ENCODE results near the gene PTPRR.

The PTPRR gene

DNA sequence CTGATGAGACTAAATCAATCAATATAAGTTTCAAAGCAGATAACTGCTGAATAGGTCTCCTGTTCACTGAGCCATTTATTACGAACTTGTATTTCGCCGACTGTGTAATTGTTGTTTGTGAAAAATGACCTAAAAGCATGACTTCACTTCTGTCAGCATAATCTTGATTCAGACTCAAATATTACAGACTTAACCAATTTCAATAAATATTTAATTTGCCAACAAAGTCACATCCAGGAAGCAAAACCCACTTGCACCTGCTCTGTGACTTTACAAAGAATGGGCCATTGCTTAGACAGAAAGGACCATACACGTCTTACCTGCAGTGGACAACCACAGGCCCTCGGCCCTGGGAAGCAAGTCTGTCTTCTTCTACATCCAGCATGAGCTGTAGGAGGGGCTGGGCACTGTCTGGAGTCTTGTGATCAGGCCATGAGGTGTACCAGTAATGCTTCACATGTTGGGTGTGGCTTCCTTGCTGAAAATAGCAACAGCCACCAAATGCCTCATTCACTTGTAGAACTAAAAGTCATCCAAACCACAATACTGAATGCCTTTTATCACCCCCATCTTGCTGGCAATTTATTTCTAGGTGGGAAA, 259.8 kb downstream of the PTPRR start (continued):
- TF ChIP-seq ARNTL (CRISPR knock-in tag; IDR thresholded peaks at IDR 0.05; ENCODE audit: borderline replicate concordance, low read depth) (no peak), OSR1 (CRISPR knock-in tag; IDR thresholded peaks at IDR 0.05) (no peak), SNAI2 (CRISPR knock-in tag; IDR thresholded peaks at IDR 0.05) (no peak), ZNF565 (CRISPR knock-in tag; conservative IDR thresholded peaks at IDR 0.05; ENCODE audit: low read depth) (no peak), TOX (CRISPR knock-in tag; IDR thresholded peaks at IDR 0.05; ENCODE audit: borderline replicate concordance) (no peak)
- TF ChIP-seq, protein P1, sequence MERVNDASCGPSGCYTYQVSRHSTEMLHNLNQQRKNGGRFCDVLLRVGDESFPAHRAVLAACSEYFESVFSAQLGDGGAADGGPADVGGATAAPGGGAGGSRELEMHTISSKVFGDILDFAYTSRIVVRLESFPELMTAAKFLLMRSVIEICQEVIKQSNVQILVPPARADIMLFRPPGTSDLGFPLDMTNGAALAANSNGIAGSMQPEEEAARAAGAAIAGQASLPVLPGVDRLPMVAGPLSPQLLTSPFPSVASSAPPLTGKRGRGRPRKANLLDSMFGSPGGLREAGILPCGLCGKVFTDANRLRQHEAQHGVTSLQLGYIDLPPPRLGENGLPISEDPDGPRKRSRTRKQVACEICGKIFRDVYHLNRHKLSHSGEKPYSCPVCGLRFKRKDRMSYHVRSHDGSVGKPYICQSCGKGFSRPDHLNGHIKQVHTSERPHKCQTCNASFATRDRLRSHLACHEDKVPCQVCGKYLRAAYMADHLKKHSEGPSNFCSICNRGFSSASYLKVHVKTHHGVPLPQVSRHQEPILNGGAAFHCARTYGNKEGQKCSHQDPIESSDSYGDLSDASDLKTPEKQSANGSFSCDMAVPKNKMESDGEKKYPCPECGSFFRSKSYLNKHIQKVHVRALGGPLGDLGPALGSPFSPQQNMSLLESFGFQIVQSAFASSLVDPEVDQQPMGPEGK (CRISPR knock-in tag; IDR thresholded peaks at IDR 0.05; ENCODE audit: borderline replicate concordance), result no peak

DNA sequence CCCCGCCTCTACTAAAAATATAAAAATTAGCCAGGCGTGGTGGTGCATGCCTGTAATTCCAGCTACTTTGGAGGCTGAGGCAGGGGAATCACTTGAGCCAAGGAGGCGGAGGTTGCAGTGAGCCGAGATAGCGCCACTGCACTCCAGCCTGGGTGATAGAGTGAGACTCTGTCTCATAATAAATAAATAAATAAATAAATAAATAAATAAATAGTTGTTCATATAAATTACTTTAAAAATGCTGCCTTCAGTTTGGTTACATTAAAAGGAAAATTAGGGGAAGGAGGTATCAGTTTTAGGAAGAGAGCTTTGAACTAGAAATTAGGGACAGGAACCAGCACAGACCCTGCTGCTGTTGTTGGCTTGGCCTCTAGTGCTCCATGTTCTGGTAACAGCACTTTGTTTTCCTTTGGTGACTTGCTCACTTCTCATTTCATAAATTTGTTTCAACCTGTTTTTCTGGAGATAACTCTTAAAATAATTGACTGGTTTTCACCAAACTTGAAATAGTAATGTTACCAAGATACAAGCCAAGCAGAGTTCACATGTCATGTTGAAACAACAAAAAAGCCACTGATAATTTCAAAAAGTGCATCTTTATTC, 260.4 kb downstream of the PTPRR start:
- TF ChIP-seq TCF4 (CRISPR knock-in tag; IDR thresholded peaks at IDR 0.05; ENCODE audit: borderline replicate concordance), result no peak
- TF ChIP-seq OSR1 (CRISPR knock-in tag; IDR thresholded peaks at IDR 0.05), result no peak
- TF ChIP-seq ZNF70 (CRISPR knock-in tag; IDR thresholded peaks at IDR 0.05), result no peak
- TF ChIP-seq, protein P2, sequence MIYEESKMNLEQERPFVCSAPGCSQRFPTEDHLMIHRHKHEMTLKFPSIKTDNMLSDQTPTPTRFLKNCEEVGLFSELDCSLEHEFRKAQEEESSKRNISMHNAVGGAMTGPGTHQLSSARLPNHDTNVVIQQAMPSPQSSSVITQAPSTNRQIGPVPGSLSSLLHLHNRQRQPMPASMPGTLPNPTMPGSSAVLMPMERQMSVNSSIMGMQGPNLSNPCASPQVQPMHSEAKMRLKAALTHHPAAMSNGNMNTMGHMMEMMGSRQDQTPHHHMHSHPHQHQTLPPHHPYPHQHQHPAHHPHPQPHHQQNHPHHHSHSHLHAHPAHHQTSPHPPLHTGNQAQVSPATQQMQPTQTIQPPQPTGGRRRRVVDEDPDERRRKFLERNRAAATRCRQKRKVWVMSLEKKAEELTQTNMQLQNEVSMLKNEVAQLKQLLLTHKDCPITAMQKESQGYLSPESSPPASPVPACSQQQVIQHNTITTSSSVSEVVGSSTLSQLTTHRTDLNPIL (CRISPR knock-in tag; IDR thresholded peaks at IDR 0.05; ENCODE audit: low read depth), result no peak
- TF ChIP-seq ZFP3 (CRISPR knock-in tag; IDR thresholded peaks at IDR 0.05), result no peak
- TF ChIP-seq, protein P3, sequence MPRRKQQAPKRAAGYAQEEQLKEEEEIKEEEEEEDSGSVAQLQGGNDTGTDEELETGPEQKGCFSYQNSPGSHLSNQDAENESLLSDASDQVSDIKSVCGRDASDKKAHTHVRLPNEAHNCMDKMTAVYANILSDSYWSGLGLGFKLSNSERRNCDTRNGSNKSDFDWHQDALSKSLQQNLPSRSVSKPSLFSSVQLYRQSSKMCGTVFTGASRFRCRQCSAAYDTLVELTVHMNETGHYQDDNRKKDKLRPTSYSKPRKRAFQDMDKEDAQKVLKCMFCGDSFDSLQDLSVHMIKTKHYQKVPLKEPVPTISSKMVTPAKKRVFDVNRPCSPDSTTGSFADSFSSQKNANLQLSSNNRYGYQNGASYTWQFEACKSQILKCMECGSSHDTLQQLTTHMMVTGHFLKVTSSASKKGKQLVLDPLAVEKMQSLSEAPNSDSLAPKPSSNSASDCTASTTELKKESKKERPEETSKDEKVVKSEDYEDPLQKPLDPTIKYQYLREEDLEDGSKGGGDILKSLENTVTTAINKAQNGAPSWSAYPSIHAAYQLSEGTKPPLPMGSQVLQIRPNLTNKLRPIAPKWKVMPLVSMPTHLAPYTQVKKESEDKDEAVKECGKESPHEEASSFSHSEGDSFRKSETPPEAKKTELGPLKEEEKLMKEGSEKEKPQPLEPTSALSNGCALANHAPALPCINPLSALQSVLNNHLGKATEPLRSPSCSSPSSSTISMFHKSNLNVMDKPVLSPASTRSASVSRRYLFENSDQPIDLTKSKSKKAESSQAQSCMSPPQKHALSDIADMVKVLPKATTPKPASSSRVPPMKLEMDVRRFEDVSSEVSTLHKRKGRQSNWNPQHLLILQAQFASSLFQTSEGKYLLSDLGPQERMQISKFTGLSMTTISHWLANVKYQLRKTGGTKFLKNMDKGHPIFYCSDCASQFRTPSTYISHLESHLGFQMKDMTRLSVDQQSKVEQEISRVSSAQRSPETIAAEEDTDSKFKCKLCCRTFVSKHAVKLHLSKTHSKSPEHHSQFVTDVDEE (CRISPR knock-in tag; IDR thresholded peaks at IDR 0.05), result no peak
- TF ChIP-seq ZFP30 (CRISPR knock-in tag; IDR thresholded peaks at IDR 0.05), result no peak
- TF ChIP-seq ARNTL (CRISPR knock-in tag; IDR thresholded peaks at IDR 0.05; ENCODE audit: borderline replicate concordance, low read depth), result no peak
- no peak for TF ChIP-seq SNAI2 (CRISPR knock-in tag; IDR thresholded peaks at IDR 0.05)
- no peak for TF ChIP-seq GLIS3 (CRISPR knock-in tag; IDR thresholded peaks at IDR 0.05)
- TF ChIP-seq ZNF565 (CRISPR knock-in tag; conservative IDR thresholded peaks at IDR 0.05; ENCODE audit: low read depth), result no peak
- TF ChIP-seq ESRRG (CRISPR knock-in tag; IDR thresholded peaks at IDR 0.05), result no peak
- TF ChIP-seq ISL1 (CRISPR knock-in tag; IDR thresholded peaks at IDR 0.05), result no peak
- no peak for TF ChIP-seq PPARA (CRISPR knock-in tag; IDR thresholded peaks at IDR 0.05; ENCODE audit: borderline replicate concordance)
- no peak for TF ChIP-seq TOX (CRISPR knock-in tag; IDR thresholded peaks at IDR 0.05; ENCODE audit: borderline replicate concordance)
- no peak for TF ChIP-seq RARB (CRISPR knock-in tag; IDR thresholded peaks at IDR 0.05)
- TF ChIP-seq, protein P4, sequence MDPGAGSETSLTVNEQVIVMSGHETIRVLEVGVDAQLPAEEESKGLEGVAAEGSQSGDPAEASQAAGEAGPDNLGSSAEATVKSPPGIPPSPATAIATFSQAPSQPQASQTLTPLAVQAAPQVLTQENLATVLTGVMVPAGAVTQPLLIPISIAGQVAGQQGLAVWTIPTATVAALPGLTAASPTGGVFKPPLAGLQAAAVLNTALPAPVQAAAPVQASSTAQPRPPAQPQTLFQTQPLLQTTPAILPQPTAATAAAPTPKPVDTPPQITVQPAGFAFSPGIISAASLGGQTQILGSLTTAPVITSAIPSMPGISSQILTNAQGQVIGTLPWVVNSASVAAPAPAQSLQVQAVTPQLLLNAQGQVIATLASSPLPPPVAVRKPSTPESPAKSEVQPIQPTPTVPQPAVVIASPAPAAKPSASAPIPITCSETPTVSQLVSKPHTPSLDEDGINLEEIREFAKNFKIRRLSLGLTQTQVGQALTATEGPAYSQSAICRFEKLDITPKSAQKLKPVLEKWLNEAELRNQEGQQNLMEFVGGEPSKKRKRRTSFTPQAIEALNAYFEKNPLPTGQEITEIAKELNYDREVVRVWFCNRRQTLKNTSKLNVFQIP (CRISPR knock-in tag; IDR thresholded peaks at IDR 0.05; ENCODE audit: borderline replicate concordance, low read depth), result no peak
- no peak for ATAC-seq

DNA sequence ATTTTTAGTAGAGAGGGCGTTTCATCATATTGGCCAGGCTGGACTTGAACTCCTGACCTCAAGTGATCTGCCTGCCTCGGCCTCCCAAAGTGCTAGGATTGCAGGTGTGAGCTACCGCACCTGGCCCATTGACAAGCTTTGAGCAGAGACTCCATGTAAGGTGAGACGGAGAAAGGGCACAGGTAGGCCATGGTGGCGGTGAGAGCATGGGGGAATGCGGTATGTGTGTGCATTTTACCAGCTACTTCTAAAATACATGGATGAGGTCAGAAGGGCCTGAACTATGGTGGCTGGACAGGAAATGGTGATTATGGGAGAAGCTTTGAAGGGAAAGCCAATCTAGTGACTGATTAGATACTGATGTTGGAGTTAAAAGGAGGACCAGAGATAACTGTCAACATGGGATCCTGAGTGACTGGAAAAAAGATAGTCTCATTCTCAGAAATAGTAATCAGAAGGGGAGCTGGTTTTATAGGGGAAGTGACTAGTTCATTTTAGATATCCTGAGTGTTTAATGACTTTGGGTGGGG, 261.4 kb downstream of the PTPRR start:
- no peak for ATAC-seq
- no peak for TF ChIP-seq CSDC2 (CRISPR knock-in tag; IDR thresholded peaks at IDR 0.05)

DNA sequence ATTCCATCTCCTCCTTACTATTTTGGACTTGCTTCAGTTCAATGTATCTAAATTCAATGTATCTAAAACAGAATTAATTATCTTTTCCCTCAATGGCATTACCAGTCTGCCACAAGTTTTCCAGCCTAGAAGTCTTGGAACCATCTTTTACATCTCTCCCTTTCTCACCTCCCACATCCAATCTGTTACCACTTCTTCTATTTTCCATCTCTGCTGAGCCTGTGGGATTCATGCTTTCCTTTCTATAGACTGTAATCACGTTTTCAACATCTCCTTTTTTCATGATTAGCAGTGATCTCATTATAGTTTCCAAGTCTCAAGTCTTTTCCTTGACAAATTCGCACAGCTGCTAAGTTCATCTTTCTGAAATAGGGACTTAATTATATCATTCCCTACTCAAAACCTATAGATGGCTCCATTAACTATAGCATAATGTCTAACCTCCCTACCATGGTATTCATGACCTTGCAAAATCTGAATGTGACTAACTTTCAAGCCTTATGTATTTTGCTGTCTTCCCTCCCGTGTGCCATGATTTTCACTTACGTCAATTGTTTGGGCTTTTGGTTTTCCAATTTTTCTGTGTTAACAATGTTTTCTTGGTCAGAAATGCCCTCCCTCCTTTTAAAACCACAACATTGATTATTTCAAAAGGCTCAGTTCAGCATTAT, 262.8 kb downstream of the PTPRR start:
- ATAC-seq, result no peak
- TF ChIP-seq TOX (CRISPR knock-in tag; IDR thresholded peaks at IDR 0.05; ENCODE audit: borderline replicate concordance), result no peak
- TF ChIP-seq ESRRG (CRISPR knock-in tag; IDR thresholded peaks at IDR 0.05), result no peak
- TF ChIP-seq, protein P1 (CRISPR knock-in tag; IDR thresholded peaks at IDR 0.05; ENCODE audit: borderline replicate concordance), result no peak
- no peak for TF ChIP-seq ARNTL (CRISPR knock-in tag; IDR thresholded peaks at IDR 0.05; ENCODE audit: borderline replicate concordance, low read depth)
- no peak for TF ChIP-seq GLIS3 (CRISPR knock-in tag; IDR thresholded peaks at IDR 0.05)
- TF ChIP-seq OSR1 (CRISPR knock-in tag; IDR thresholded peaks at IDR 0.05), result no peak
- TF ChIP-seq, protein P4 (CRISPR knock-in tag; IDR thresholded peaks at IDR 0.05; ENCODE audit: borderline replicate concordance, low read depth), result no peak
- TF ChIP-seq, protein P2 (CRISPR knock-in tag; IDR thresholded peaks at IDR 0.05; ENCODE audit: low read depth), result no peak
- TF ChIP-seq ZFP3 (CRISPR knock-in tag; IDR thresholded peaks at IDR 0.05), result no peak
- no peak for TF ChIP-seq ZFP30 (CRISPR knock-in tag; IDR thresholded peaks at IDR 0.05)
- no peak for TF ChIP-seq BACH2 (CRISPR knock-in tag; IDR thresholded peaks at IDR 0.05; ENCODE audit: borderline replicate concordance)

All from SK-N-SH treated with all-trans-retinoic acid at 6 μM for 48 hours (cell line).